ENCODE results near the gene NBEAL2.

The NBEAL2 gene

DNA sequence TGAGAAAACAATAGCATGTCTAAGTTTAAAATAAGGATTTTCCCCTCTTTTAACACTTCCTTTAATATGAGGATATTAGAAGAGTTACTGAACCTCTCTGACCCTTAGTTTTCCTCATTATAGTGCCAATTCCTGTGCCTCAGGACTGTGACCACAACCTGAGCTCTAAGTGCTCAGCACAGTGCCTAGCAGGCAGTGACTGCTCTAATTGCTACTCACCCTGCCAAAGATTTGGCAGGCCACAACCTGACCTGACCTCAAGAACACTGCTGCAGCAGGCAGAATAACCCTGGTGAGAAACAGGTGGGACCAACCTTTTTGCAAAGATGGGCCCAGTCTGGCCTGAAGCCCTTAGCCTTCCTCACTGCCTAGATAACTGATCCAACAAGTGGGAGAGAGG lies 35.7 kb downstream of the NBEAL2 start:
- Histone ChIP-seq H3K4me3 (IDR thresholded peaks at IDR 0.05; ENCODE audit: insufficient read depth, low read depth, low read length) (no peak overlapping the region), H4K20me1 (ENCODE audit: insufficient read depth) (no peaks in the 10 kb centered on the region), H3K4me1 (ENCODE audit: low read depth, poor library complexity, severe bottlenecking) (no peaks in the 10 kb centered on the region), H3K27me3 (ENCODE audit: insufficient read depth, low read depth) (no peaks in the 10 kb centered on the region), H2AFZ (ENCODE audit: low read depth) (no peak overlapping the region), H3K9ac (no peak overlapping the region), H3K4me2 (no peak overlapping the region), H3K27ac (no peak overlapping the region), H3K36me3 (ENCODE audit: insufficient read depth) (no peaks in the 10 kb centered on the region), H3K79me2 (ENCODE audit: insufficient read depth, low read depth) (no peaks in the 10 kb centered on the region)
- TF ChIP-seq, protein P1, sequence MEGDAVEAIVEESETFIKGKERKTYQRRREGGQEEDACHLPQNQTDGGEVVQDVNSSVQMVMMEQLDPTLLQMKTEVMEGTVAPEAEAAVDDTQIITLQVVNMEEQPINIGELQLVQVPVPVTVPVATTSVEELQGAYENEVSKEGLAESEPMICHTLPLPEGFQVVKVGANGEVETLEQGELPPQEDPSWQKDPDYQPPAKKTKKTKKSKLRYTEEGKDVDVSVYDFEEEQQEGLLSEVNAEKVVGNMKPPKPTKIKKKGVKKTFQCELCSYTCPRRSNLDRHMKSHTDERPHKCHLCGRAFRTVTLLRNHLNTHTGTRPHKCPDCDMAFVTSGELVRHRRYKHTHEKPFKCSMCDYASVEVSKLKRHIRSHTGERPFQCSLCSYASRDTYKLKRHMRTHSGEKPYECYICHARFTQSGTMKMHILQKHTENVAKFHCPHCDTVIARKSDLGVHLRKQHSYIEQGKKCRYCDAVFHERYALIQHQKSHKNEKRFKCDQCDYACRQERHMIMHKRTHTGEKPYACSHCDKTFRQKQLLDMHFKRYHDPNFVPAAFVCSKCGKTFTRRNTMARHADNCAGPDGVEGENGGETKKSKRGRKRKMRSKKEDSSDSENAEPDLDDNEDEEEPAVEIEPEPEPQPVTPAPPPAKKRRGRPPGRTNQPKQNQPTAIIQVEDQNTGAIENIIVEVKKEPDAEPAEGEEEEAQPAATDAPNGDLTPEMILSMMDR (conservative IDR thresholded peaks at IDR 0.05; ENCODE audit: low read depth, low read length) = no peak

DNA sequence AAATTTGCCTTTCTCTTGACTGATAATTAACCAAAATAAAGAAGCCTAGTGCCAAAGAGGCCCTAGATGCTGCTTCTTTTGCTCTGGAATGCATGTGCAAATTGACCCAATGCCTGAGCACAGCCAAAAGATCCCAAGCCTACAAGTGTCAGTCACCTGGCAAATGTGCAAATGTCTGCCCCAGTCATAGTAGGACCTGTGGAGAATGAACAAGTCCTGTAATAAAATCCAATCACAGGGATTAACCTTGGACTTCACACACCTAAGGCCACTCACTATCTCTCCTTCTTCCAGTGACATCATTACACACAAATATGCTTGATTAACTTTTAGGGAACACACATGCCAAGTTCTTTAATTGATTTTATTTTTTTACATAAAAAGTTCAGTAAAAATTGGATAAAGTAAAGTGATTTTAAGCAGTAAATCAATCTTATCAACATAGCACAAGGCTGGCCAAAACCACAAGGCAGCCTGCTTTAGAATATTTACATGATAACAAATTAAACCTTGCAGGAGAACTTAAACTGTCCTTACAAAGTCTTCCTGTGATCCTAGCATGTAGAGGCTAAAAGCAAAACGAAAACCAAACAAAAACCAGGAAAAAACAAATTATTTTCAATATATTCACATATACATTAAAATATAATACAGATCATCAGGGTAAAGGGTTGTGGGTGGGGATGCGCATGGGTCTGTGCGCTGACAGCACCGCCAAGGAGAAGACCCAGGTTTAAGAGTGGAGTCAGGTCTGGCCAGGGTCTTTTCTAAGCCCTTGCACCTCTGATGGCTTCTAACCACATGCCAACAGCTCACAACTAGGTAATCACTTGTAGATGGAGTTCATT lies 36.8 kb downstream of the NBEAL2 start:
- Histone ChIP-seq H3K4me1 (ENCODE audit: low read depth, poor library complexity, severe bottlenecking) (no peaks in the 10 kb centered on the region), H3K36me3 (ENCODE audit: insufficient read depth) (no peaks in the 10 kb centered on the region), H3K4me3 (IDR thresholded peaks at IDR 0.05; ENCODE audit: insufficient read depth, low read depth, low read length) (no peak overlapping the region), H3K27me3 (ENCODE audit: insufficient read depth, low read depth) (no peaks in the 10 kb centered on the region), H3K79me2 (ENCODE audit: insufficient read depth, low read depth) (no peaks in the 10 kb centered on the region), H3K9ac (no peak overlapping the region), H3K4me2 (no peak overlapping the region), H2AFZ (ENCODE audit: low read depth) (no peak overlapping the region), H3K27ac (no peak overlapping the region), H4K20me1 (ENCODE audit: insufficient read depth) (no peaks in the 10 kb centered on the region)
- TF ChIP-seq, protein P1 (conservative IDR thresholded peaks at IDR 0.05; ENCODE audit: low read depth, low read length) = no peak

DNA sequence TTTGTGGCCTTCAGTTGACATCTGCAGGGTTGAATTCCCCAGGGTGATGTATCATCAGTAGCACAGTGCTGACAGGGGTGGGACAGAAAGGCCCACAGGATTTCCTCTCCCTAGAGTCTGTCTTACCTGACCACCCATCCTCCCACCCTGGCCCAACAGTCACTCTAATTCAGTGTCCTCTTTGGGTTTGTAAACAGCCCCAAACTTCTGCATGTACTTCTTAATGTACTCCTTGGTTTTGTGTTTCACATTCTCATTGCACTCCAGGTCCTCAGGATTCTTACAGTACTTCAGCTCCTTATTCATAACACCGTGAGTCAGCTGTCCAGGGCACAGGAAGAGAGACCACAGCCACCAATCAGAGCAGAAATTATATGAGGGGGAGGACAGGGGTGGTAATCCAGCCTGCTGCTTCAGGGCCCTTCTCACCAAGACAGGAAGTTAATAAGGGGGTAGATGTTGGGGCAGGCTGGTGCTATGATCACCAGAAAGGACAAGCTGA lies 37.5 kb downstream of the NBEAL2 start:
- Histone ChIP-seq H3K9ac (no peak overlapping the region), H3K27ac (no peak overlapping the region), H3K4me3 (IDR thresholded peaks at IDR 0.05; ENCODE audit: insufficient read depth, low read depth, low read length) (no peak overlapping the region), H3K27me3 (ENCODE audit: insufficient read depth, low read depth) (no peaks in the 10 kb centered on the region), H3K79me2 (ENCODE audit: insufficient read depth, low read depth) (no peaks in the 10 kb centered on the region), H2AFZ (ENCODE audit: low read depth) (no peak overlapping the region), H3K4me2 (no peak overlapping the region), H3K36me3 (ENCODE audit: insufficient read depth) (no peaks in the 10 kb centered on the region), H4K20me1 (ENCODE audit: insufficient read depth) (no peaks in the 10 kb centered on the region), H3K4me1 (ENCODE audit: low read depth, poor library complexity, severe bottlenecking) (no peaks in the 10 kb centered on the region)
- TF ChIP-seq, protein P1 (conservative IDR thresholded peaks at IDR 0.05; ENCODE audit: low read depth, low read length) = no peak

DNA sequence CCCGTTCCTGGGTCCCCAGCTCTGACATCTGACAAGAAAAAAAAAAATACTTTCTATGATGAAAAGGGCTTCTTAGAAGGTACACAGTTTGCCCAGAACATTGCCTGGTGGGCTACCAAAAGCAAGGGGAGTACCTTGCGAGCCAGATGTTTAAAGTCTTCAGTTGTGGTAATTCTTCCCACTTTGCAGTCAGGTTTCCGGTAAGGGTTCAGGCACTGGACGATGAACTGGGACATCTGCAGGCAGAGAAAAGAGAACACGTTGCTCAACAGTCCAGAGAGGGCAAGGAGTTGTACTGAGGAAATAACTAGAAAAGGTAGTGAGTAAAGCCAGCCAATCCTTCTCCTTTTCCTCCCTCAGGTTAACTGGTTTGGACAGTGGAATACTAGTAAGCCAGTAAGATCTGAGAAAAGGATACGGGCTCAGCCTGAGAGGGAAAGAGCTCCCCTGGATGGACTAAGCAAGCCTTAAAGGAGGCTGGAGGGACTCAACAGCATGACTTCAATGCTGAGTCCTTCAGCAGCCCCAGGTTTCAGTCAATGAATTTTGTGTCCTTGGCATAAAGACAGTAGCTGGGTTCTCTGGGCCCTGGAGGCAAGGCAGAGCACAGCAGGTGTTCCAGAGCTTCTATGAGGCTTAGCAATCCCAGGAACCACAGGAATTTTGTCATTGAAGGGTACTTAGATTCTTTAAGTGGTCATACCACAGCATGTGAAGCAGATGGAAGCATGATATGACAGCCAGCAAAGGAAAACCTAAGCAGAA lies 38.2 kb downstream of the NBEAL2 start:
- Histone ChIP-seq H3K9ac (no peak overlapping the region), H3K27me3 (ENCODE audit: insufficient read depth, low read depth) (no peaks in the 10 kb centered on the region), H3K4me3 (IDR thresholded peaks at IDR 0.05; ENCODE audit: insufficient read depth, low read depth, low read length) (no peak overlapping the region), H3K4me1 (ENCODE audit: low read depth, poor library complexity, severe bottlenecking) (no peaks in the 10 kb centered on the region), H3K36me3 (ENCODE audit: insufficient read depth) (no peaks in the 10 kb centered on the region), H3K27ac (no peak overlapping the region), H2AFZ (ENCODE audit: low read depth) (no peak overlapping the region), H3K4me2 (no peak overlapping the region), H4K20me1 (ENCODE audit: insufficient read depth) (no peaks in the 10 kb centered on the region), H3K79me2 (ENCODE audit: insufficient read depth, low read depth) (no peaks in the 10 kb centered on the region)
- TF ChIP-seq, protein P1 (conservative IDR thresholded peaks at IDR 0.05; ENCODE audit: low read depth, low read length) = no peak

Data from KMS-11 (cell line).